ENCODE data around the gene SYT12. TPM values are rescaled to one million over a fixed set of nuclear protein-coding genes. Genes with fewer than 3 reads are reported as not detected.

The SYT12 gene
- total and polyA plus RNA-seq, 2 of the 8 experiments (the other 6 are each of a cell fraction or from before 2014, with no cell fraction given): 1.4 to 3.3 TPM

GRCh38 chr11:67010296-67010905 lies 12.5 kb upstream of the SYT12 start (continued):
- no peak for TF ChIP-seq GABPA (IDR thresholded peaks at IDR 0.05; ENCODE audit: borderline replicate concordance, insufficient read depth, low read length)
- no peak for TF ChIP-seq SP2 (IDR thresholded peaks at IDR 0.05; ENCODE audit: low read length)
